WTC11 (cell line): ENCODE results near the gene CZIB. TPM values are rescaled to one million over a fixed set of nuclear protein-coding genes. Genes with fewer than 3 reads are reported as not detected.

ENCODE experiments used
- AR ChIP-seq: fragments of 250-450 bp; sonication (Bioruptor Pico); IDR thresholded peaks from 2 replicates; pipeline ENCODE4 v1.9.0; 2021; ENCODE audit warnings: mild to moderate bottlenecking
- ARID4B ChIP-seq: sonication (generic); formaldehyde crosslinking; IDR thresholded peaks from 2 replicates; pipeline ENCODE4 v1.8.0; 2023; ENCODE audit warnings: missing genetic modification reagents, mild to moderate bottlenecking, borderline replicate concordance
- CREM ChIP-seq: sonication (generic); formaldehyde crosslinking; IDR thresholded peaks from 2 replicates; pipeline ENCODE4 v1.8.1; 2022; ENCODE audit warnings: mild to moderate bottlenecking, missing genetic modification reagents, moderate library complexity
- E2F5 ChIP-seq: sonication (generic); formaldehyde crosslinking; IDR thresholded peaks from 2 replicates; pipeline ENCODE4 v1.8.1; 2022; ENCODE audit warnings: mild to moderate bottlenecking, moderate library complexity, missing genetic modification reagents
- FOXK1 ChIP-seq: sonication (generic); formaldehyde crosslinking; IDR thresholded peaks from 2 replicates; pipeline ENCODE4 v1.8.0; 2022; ENCODE audit warnings: mild to moderate bottlenecking, moderate library complexity, missing genetic modification reagents
- GABPB1 ChIP-seq: sonication (generic); formaldehyde crosslinking; IDR thresholded peaks from 2 replicates; pipeline ENCODE4 v1.8.1; 2023; ENCODE audit warnings: mild to moderate bottlenecking, missing genetic modification reagents
- GRHL2 ChIP-seq: fragments of 250-450 bp; sonication (Bioruptor Pico); IDR thresholded peaks from 2 replicates; pipeline ENCODE4 v1.8.0; 2022; ENCODE audit warnings: mild to moderate bottlenecking, moderate library complexity; ENCODE audit not compliant: insufficient replicate concordance, severe bottlenecking
- HMGXB4 ChIP-seq: sonication (generic); formaldehyde crosslinking; IDR thresholded peaks from 2 replicates; pipeline ENCODE4 v1.8.1; 2023; ENCODE audit warnings: mild to moderate bottlenecking, moderate library complexity, missing genetic modification reagents
- JUN ChIP-seq: sonication (generic); formaldehyde crosslinking; IDR thresholded peaks from 2 replicates; pipeline ENCODE4 v1.8.0; 2023; ENCODE audit warnings: mild to moderate bottlenecking, missing genetic modification reagents
- MXD4 ChIP-seq: fragments of 250-450 bp; sonication (Bioruptor Pico); IDR thresholded peaks from 2 replicates; pipeline ENCODE4 v1.8.0; 2021; ENCODE audit warnings: mild to moderate bottlenecking, moderate library complexity, borderline replicate concordance
- RELA ChIP-seq: sonication (generic); formaldehyde crosslinking; IDR thresholded peaks from 2 replicates; pipeline ENCODE4 v1.8.1; 2022; ENCODE audit warnings: missing genetic modification reagents, mild to moderate bottlenecking, borderline replicate concordance
- RORB ChIP-seq: fragments of 250-450 bp; sonication (Bioruptor Pico); IDR thresholded peaks from 2 replicates; pipeline ENCODE4 v1.9.0; 2021; ENCODE audit warnings: mild to moderate bottlenecking
- TP53 ChIP-seq: sonication (generic); formaldehyde crosslinking; IDR thresholded peaks from 2 replicates; pipeline ENCODE4 v1.8.1; 2023; ENCODE audit warnings: mild to moderate bottlenecking, missing genetic modification reagents
- ZNF121 ChIP-seq: sonication (generic); formaldehyde crosslinking; IDR thresholded peaks from 2 replicates; pipeline ENCODE4 v1.8.0; 2023; ENCODE audit warnings: missing genetic modification reagents
- ZNF138 ChIP-seq: sonication (generic); formaldehyde crosslinking; conservative IDR thresholded peaks from 2 replicates; pipeline ENCODE4 v1.8.1; 2022; ENCODE audit warnings: mild to moderate bottlenecking, moderate library complexity, missing genetic modification reagents
- ZNF232 ChIP-seq: sonication (generic); formaldehyde crosslinking; IDR thresholded peaks from 2 replicates; pipeline ENCODE4 v1.8.0; 2022; ENCODE audit warnings: mild to moderate bottlenecking, missing genetic modification reagents
- ZNF317 ChIP-seq: sonication (generic); formaldehyde crosslinking; IDR thresholded peaks from 2 replicates; pipeline ENCODE4 v1.8.1; 2023; ENCODE audit warnings: low read depth, mild to moderate bottlenecking, moderate library complexity, missing genetic modification reagents, borderline replicate concordance
- ZNF425 ChIP-seq: fragments of 250-450 bp; sonication (Bioruptor Pico); conservative IDR thresholded peaks from 2 replicates; pipeline ENCODE4 v1.9.0; 2021; ENCODE audit warnings: mild to moderate bottlenecking
- ZNF671 ChIP-seq: fragments of 250-450 bp; sonication (Bioruptor Pico); IDR thresholded peaks from 2 replicates; pipeline ENCODE4 v1.8.0; 2021; ENCODE audit warnings: mild to moderate bottlenecking
- total RNA-seq: library from RNA; stranded (reverse); gene quantifications from 3 replicates; pipeline ENCODE4 v1.2.3, GENCODE V29; 2021
- TF ChIP-seq, protein P1 (sequence below): sonication (generic); formaldehyde crosslinking; IDR thresholded peaks from 2 replicates; pipeline ENCODE4 v1.8.1; 2022; ENCODE audit warnings: missing genetic modification reagents, borderline replicate concordance
- TF ChIP-seq, protein P2 (sequence below): sonication (generic); formaldehyde crosslinking; IDR thresholded peaks from 2 replicates; pipeline ENCODE4 v1.8.1; 2023; ENCODE audit warnings: mild to moderate bottlenecking, missing genetic modification reagents
- TF ChIP-seq, protein P3 (sequence below): sonication (generic); formaldehyde crosslinking; conservative IDR thresholded peaks from 2 replicates; pipeline ENCODE4 v1.8.1; 2022; ENCODE audit warnings: mild to moderate bottlenecking, missing genetic modification reagents

The CZIB gene
- total RNA-seq, 1 experiment from 2014 or later: 41.6 TPM

- TF ChIP-seq, protein P1, sequence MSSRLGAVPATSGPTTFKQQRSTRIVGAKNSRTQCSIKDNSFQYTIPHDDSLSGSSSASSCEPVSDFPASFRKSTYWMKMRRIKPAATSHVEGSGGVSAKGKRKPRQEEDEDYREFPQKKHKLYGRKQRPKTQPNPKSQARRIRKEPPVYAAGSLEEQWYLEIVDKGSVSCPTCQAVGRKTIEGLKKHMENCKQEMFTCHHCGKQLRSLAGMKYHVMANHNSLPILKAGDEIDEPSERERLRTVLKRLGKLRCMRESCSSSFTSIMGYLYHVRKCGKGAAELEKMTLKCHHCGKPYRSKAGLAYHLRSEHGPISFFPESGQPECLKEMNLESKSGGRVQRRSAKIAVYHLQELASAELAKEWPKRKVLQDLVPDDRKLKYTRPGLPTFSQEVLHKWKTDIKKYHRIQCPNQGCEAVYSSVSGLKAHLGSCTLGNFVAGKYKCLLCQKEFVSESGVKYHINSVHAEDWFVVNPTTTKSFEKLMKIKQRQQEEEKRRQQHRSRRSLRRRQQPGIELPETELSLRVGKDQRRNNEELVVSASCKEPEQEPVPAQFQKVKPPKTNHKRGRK (CRISPR knock-in tag): no peak
- TF ChIP-seq MXD4 (CRISPR knock-in tag): no peak
- no peak for TF ChIP-seq JUN (CRISPR knock-in tag)
- TF ChIP-seq ZNF138 (CRISPR knock-in tag): no peak
- TF ChIP-seq GABPB1 (CRISPR knock-in tag): peak; percentile 88
- peak; percentile 19 for TF ChIP-seq ZNF232 (CRISPR knock-in tag)
- TF ChIP-seq GRHL2 (CRISPR knock-in tag): no peak
- peak; percentile 85 for TF ChIP-seq FOXK1 (CRISPR knock-in tag)
- TF ChIP-seq ZNF671 (CRISPR knock-in tag): no peak
- TF ChIP-seq, protein P2, sequence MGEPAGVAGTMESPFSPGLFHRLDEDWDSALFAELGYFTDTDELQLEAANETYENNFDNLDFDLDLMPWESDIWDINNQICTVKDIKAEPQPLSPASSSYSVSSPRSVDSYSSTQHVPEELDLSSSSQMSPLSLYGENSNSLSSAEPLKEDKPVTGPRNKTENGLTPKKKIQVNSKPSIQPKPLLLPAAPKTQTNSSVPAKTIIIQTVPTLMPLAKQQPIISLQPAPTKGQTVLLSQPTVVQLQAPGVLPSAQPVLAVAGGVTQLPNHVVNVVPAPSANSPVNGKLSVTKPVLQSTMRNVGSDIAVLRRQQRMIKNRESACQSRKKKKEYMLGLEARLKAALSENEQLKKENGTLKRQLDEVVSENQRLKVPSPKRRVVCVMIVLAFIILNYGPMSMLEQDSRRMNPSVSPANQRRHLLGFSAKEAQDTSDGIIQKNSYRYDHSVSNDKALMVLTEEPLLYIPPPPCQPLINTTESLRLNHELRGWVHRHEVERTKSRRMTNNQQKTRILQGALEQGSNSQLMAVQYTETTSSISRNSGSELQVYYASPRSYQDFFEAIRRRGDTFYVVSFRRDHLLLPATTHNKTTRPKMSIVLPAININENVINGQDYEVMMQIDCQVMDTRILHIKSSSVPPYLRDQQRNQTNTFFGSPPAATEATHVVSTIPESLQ (CRISPR knock-in tag): no peak
- 0 out of 2 replicates have a peak, but pooled peaks have one; percentile 45 for TF ChIP-seq CREM (CRISPR knock-in tag)
- TF ChIP-seq ZNF425 (CRISPR knock-in tag): no peak
- TF ChIP-seq ZNF317: no peak
- peak; percentile 76 for TF ChIP-seq E2F5 (CRISPR knock-in tag)
- peak; percentile 65; the same call in 1 of the 2 replicates for TF ChIP-seq RELA (CRISPR knock-in tag)
- TF ChIP-seq ARID4B (CRISPR knock-in tag): peak; percentile 76; the same call in 1 of the 2 replicates
- no peak for TF ChIP-seq RORB (CRISPR knock-in tag)
- peak; percentile 82; the same call in 1 of the 2 replicates for TF ChIP-seq HMGXB4 (CRISPR knock-in tag)
- TF ChIP-seq TP53 (CRISPR knock-in tag): no peak
- no peak for TF ChIP-seq AR (CRISPR knock-in tag)
- TF ChIP-seq, protein P3, sequence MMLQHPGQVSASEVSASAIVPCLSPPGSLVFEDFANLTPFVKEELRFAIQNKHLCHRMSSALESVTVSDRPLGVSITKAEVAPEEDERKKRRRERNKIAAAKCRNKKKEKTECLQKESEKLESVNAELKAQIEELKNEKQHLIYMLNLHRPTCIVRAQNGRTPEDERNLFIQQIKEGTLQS (CRISPR knock-in tag): no peak
- 0 out of 2 replicates have a peak, but pooled peaks have one; percentile 22 for TF ChIP-seq ZNF121 (CRISPR knock-in tag)
Observed at GRCh38 chr1:53220171-53220961, at the start of gene CZIB (continued).
